B cell (primary cell): ENCODE results near the gene LARGE1. TPM values are rescaled to one million over a fixed set of nuclear protein-coding genes. Genes with fewer than 3 reads are reported as not detected.

ENCODE experiments used
- ATAC-seq: fragments of 200-7000 bp; cut with Tn5 transposase; one replicate; pipeline ENCODE4 v1.10.0; 2021; ENCODE audit warnings: low read depth, mild to moderate bottlenecking, moderate number of reproducible peaks, moderate library complexity
- CTCF ChIA-PET: fragments of 350-600 bp; sonication (Branson Sonifier 250); formaldehyde crosslinking; loops from one replicate; lab custom pipeline; 2021; ENCODE audit warnings: antibody characterized with exemption, inconsistent platforms; lab: Charles Lee
- POLR2A ChIA-PET: fragments of 350-600 bp; sonication (Branson Sonifier 250); formaldehyde crosslinking; loops from one replicate; lab custom pipeline; 2021; ENCODE audit warnings: antibody characterized with exemption; lab: Charles Lee
- DNase-seq: peaks from one replicate; pipeline ENCODE4 v3.0.0; 2013
- H2AFZ ChIP-seq: 2 replicates; pipeline ENCODE4 v1.6.1; 2012; ENCODE audit warnings: mild to moderate bottlenecking, low read depth, low read length; ENCODE audit not compliant: insufficient read depth, poor library complexity, severe bottlenecking
- H3K27ac ChIP-seq, 2 donors: 1 replicate in 1 of 2; 2 replicates in 1 of 2; pipeline ENCODE4 v1.5.1; 2012 to 2013; ENCODE audit warnings: low read length in 2 of 2, mild to moderate bottlenecking in 2 of 2, moderate library complexity in 1 of 2
- H3K27me3 ChIP-seq, 4 experiments: fragments of 200-600 bp in 1 of 4; sonication (generic) in 1 of 4; replicated peaks in 1 of 4; 1 replicate in 2 of 4; 2 replicates in 2 of 4; pipeline versions ENCODE4 v1.6.1 to v1.7.0; 2013 to 2016; ENCODE audit warnings: low read length in 3 of 4, mild to moderate bottlenecking in 2 of 4, mixed read lengths in 1 of 4, moderate library complexity in 1 of 4; ENCODE audit not compliant: insufficient read depth in 4 of 4, control insufficient read depth in 3 of 4; ENCODE audit errors: control extremely low read depth in 1 of 4
- H3K36me3 ChIP-seq, 2 experiments: replicated peaks in 1 of 2; 1 replicate in 1 of 2; 2 replicates in 1 of 2; pipeline versions ENCODE4 v1.6.1 to v1.7.1; 2013; ENCODE audit warnings: low read length in 1 of 2; ENCODE audit not compliant: insufficient read depth in 2 of 2, control insufficient read depth in 1 of 2; ENCODE audit errors: control extremely low read depth in 1 of 2, extremely low read depth in 1 of 2
- H3K4me1 ChIP-seq, 2 donors: fragments of 200-600 bp in 1 of 2; sonication (generic) in 1 of 2; 1 replicate in 1 of 2; 2 replicates in 1 of 2; pipeline versions ENCODE4 v1.5.1 to v1.6.1; 2013 to 2017; ENCODE audit warnings: low read length in 2 of 2; ENCODE audit not compliant: control insufficient read depth in 2 of 2, insufficient read depth in 2 of 2
- H3K4me2 ChIP-seq: replicated peaks from 2 replicates; pipeline ENCODE3; 2012; ENCODE audit warnings: mild to moderate bottlenecking, low read depth, low read length; ENCODE audit not compliant: poor library complexity, severe bottlenecking
- H3K4me3 ChIP-seq, 5 experiments: fragments of 200-600 bp in 1 of 5; sonication (generic) in 1 of 5; 1 replicate in 3 of 5; 2 replicates in 2 of 5; pipeline versions ENCODE4 v1.5.1 to v1.7.0; 2011 to 2016; ENCODE audit warnings: low read length in 4 of 5, mild to moderate bottlenecking in 4 of 5, low read depth in 2 of 5, control low read depth in 1 of 5, moderate library complexity in 1 of 5; ENCODE audit not compliant: insufficient read depth in 1 of 5; ENCODE audit errors: control extremely low read depth in 1 of 5, extremely low read depth in 1 of 5
- H3K79me2 ChIP-seq: fragments of 200-600 bp; sonication (generic); one replicate; pipeline ENCODE4 v1.6.0; 2016; ENCODE audit warnings: low read length; ENCODE audit not compliant: control insufficient read depth, insufficient read depth
- H3K9ac ChIP-seq: fragments of 200-600 bp; sonication (generic); 2 replicates; pipeline ENCODE4 v1.6.1; 2017; ENCODE audit warnings: mild to moderate bottlenecking, low read length, moderate library complexity
- H3K9me3 ChIP-seq, 3 donors: one replicate each; pipeline versions ENCODE4 v1.6.1 to v1.7.1; 2013; ENCODE audit warnings: low read length in 2 of 3; ENCODE audit not compliant: control insufficient read depth in 2 of 3, insufficient read depth in 1 of 3; ENCODE audit errors: control extremely low read depth in 1 of 3
- H4K20me1 ChIP-seq: 2 replicates; pipeline ENCODE4 v1.6.0; 2012; ENCODE audit warnings: mild to moderate bottlenecking, low read length; ENCODE audit not compliant: insufficient read depth, control insufficient read depth, poor library complexity, severe bottlenecking
- H3K27ac Mint-ChIP-seq: one replicate; pipeline ENCODE4 v1.8.0; 2021; ENCODE audit warnings: mixed read lengths
- H3K27me3 Mint-ChIP-seq: one replicate; pipeline ENCODE4 v1.8.0; 2021; ENCODE audit warnings: mixed read lengths
- H3K4me1 Mint-ChIP-seq: one replicate; pipeline ENCODE4 v1.8.0; 2021; ENCODE audit warnings: mixed read lengths
- H3K4me3 Mint-ChIP-seq: one replicate; pipeline ENCODE4 v1.8.0; 2021; ENCODE audit warnings: mixed read lengths
- H3K9me3 Mint-ChIP-seq: one replicate; pipeline ENCODE4 v1.8.0; 2022; ENCODE audit warnings: mixed read lengths; ENCODE audit not compliant: insufficient read depth
- CTCF ChIP-seq: fragments of 200-600 bp; IDR thresholded peaks from one replicate; pipeline ENCODE4 v1.8.0; 2022; ENCODE audit warnings: antibody characterized with exemption, mild to moderate bottlenecking
- EZH2 ChIP-seq: IDR thresholded peaks from 2 replicates; pipeline ENCODE4 v1.6.1; 2012; ENCODE audit warnings: borderline replicate concordance, low read depth, mild to moderate bottlenecking, moderate library complexity, low read length; ENCODE audit not compliant: insufficient read depth, poor library complexity, severe bottlenecking
- WGBS: methylation state at CpG from one replicate; pipeline ENCODE4 v1.1.5; 2013; ENCODE audit warnings: missing lambda C conversion rate; ENCODE audit not compliant: insufficient coverage; 5-methylcytosine and 5-hydroxymethylcytosine counted together
- intact Hi-C: fragments of 100-400 bp; cut with micrococcal nuclease; formaldehyde crosslinking; loops from one replicate; pipeline ENCODE4 v1.10.0; 2022
- polyA plus RNA-seq: library from polyadenylated mRNA; depleted of rRNA; stranded (reverse); fragments of >200 nt; gene quantifications from 2 replicates; pipeline ENCODE4 v1.2.3, GENCODE V29; 2012
- total RNA-seq, 2 donors: library from RNA; stranded (reverse); fragments of 120-200 nt in 1 of 2; gene quantifications; 1 replicate in 1 of 2; 2 replicates in 1 of 2; pipeline versions ENCODE4 v1.2.3 to v1.2.4, GENCODE V29; 2013 to 2022

LARGE1 gene
- total and polyA plus RNA-seq, 2 donors (not counting 1 experiment from before 2014, with no cell fraction given) = 20.7 to 82.0 TPM

GRCh38 chr22:33524511-33525260 lies 395.6 kb downstream of the LARGE1 start:
- TF ChIP-seq CTCF (no peak), EZH2 (no peak)
- DNase-seq = no peak
- intact Hi-C loops = no loop called here
- H3K27ac Mint-ChIP-seq = peak overlapping the region; percentile 73
- H3K4me3 Mint-ChIP-seq = no peak overlapping the region
- peak overlapping the region; percentile 36 to 70 for H3K27ac ChIP-seq
- WGBS = 0% methylated on average over 1 of the region's 4 CpGs
- H3K9ac ChIP-seq = no peak overlapping the region
- ATAC-seq = no peak
- H3K27me3 ChIP-seq = no peaks in the 10 kb centered on the region
- H3K4me1 Mint-ChIP-seq = peaks cover 64% of the 10 kb centered on the region
- ChIA-PET CTCF (interaction anchor here (0.8 to 1.6 kb wide), 5 partner anchors 16 to 397 kb away, joined by 3 to 4 read pairs (median 3); no protein-coding TSS in a partner anchor), POLR2A (interaction anchor here (0.6 kb wide), 2 partner anchors 204 to 395 kb away, joined by 3 read pairs; no protein-coding TSS in a partner anchor)
- H3K4me1 ChIP-seq = peaks cover 50 to 53% of the 10 kb centered on the region in 2 donors
- H3K9me3 Mint-ChIP-seq = no peaks in the 10 kb centered on the region
- H3K9me3 ChIP-seq = peaks cover 0 to 8% (median 5%) of the 10 kb centered on the region in 3 donors
- H3K4me3 ChIP-seq = no peak overlapping the region
- no peaks in the 10 kb centered on the region for H3K27me3 Mint-ChIP-seq
- peaks cover 10% of the 10 kb centered on the region for H3K79me2 ChIP-seq
- no peaks in the 10 kb centered on the region for H4K20me1 ChIP-seq
- H2AFZ ChIP-seq = no peak overlapping the region
- H3K36me3 ChIP-seq = no peaks in the 10 kb centered on the region
- H3K4me2 ChIP-seq = peak overlapping the region; percentile 18
